Osteoblast (primary cell): Measurements from ENCODE around the gene TNIK. TPM values are rescaled to one million over a fixed set of nuclear protein-coding genes. Genes with fewer than 3 reads are reported as not detected.

Experiments used
- DNase-seq: peaks from one replicate; pipeline ENCODE4 v3.0.0; 2011; ENCODE audit warnings: low spot score, mixed read lengths; ENCODE audit not compliant: insufficient read length; ENCODE audit errors: missing footprints
- H2AFZ ChIP-seq: 2 replicates; pipeline ENCODE4 v1.6.0; 2011; ENCODE audit warnings: mild to moderate bottlenecking, low read length
- H3K27ac ChIP-seq: 2 replicates; pipeline ENCODE4 v1.5.1; 2011; ENCODE audit warnings: mild to moderate bottlenecking, low read depth, low read length, moderate library complexity
- H3K27me3 ChIP-seq: 2 replicates; pipeline ENCODE4 v1.6.0; 2012; ENCODE audit warnings: mild to moderate bottlenecking, control low read depth, inconsistent platforms, low read length, moderate library complexity; ENCODE audit not compliant: insufficient read depth
- H3K36me3 ChIP-seq: 2 replicates; pipeline ENCODE4 v1.5.1; 2011; ENCODE audit warnings: mild to moderate bottlenecking, low read length, control low read depth, moderate library complexity; ENCODE audit not compliant: insufficient read depth
- H3K4me1 ChIP-seq: 2 replicates; pipeline ENCODE4 v1.5.1; 2011; ENCODE audit warnings: mild to moderate bottlenecking, low read length, control low read depth, moderate library complexity; ENCODE audit not compliant: insufficient read depth
- H3K4me2 ChIP-seq: 2 replicates; pipeline ENCODE4 v1.6.0; 2011; ENCODE audit warnings: mild to moderate bottlenecking, low read length; ENCODE audit not compliant: insufficient read depth
- H3K4me3 ChIP-seq: fragments of 200-600 bp; sonication (generic); 3 replicates; pipeline ENCODE4 v1.5.1; 2012; ENCODE audit warnings: mild to moderate bottlenecking, low read length, inconsistent platforms; ENCODE audit not compliant: insufficient read depth
- H3K79me2 ChIP-seq: 2 replicates; pipeline ENCODE4 v1.6.0; 2012; ENCODE audit warnings: mild to moderate bottlenecking, low read length, control low read depth, inconsistent platforms; ENCODE audit not compliant: insufficient read depth
- H3K9me3 ChIP-seq: 2 replicates; pipeline ENCODE4 v1.5.1; 2011; ENCODE audit warnings: low read depth, low read length, control low read depth
- H4K20me1 ChIP-seq: 2 replicates; pipeline ENCODE4 v1.6.0; 2012; ENCODE audit warnings: mild to moderate bottlenecking, low read length, control low read depth; ENCODE audit not compliant: insufficient read depth
- total RNA-seq: library from RNA; depleted of rRNA; stranded (reverse); fragments of >200 nt; gene quantifications from 2 replicates; pipeline ENCODE4 v1.2.3, GENCODE V29; 2012
- TF ChIP-seq, protein P1 (sequence below): IDR thresholded peaks from 2 replicates; pipeline ENCODE4 v1.5.1; 2011; ENCODE audit warnings: mild to moderate bottlenecking, low read depth, low read length, moderate library complexity; ENCODE audit errors: extremely low read depth

TNIK gene
- total RNA-seq, 1 donor = 7.6 TPM

DNA sequence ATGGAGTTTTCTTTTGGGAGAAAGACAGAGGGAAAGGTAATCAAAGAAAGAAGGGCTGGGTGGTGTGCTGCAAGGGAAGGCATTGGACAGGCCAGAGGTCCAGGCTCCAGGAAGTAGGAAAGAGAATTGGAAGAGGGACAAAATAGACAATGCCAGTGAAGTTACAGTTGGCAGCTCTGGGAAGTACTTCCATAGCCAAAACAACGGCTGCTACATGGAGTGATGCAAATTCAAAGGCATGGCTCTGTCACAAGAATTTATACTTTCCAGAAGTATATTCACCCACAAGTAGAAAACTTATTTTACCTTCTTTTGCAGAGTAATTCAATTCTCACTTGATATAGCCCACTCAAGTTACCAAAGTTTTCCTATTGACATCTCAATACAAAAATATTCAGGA is 191.5 kb downstream of the TNIK start:
- Histone ChIP-seq H3K4me1 (no peaks in the 10 kb centered on the region), H3K27ac (no peak overlapping the region), H3K4me3 (no peak overlapping the region), H3K4me2 (no peak overlapping the region), H4K20me1 (no peaks in the 10 kb centered on the region), H3K27me3 (no peaks in the 10 kb centered on the region), H3K79me2 (no peaks in the 10 kb centered on the region), H2AFZ (no peak overlapping the region), H3K9me3 (no peaks in the 10 kb centered on the region), H3K36me3 (no peaks in the 10 kb centered on the region)
- no peak for DNase-seq
- TF ChIP-seq, protein P1, sequence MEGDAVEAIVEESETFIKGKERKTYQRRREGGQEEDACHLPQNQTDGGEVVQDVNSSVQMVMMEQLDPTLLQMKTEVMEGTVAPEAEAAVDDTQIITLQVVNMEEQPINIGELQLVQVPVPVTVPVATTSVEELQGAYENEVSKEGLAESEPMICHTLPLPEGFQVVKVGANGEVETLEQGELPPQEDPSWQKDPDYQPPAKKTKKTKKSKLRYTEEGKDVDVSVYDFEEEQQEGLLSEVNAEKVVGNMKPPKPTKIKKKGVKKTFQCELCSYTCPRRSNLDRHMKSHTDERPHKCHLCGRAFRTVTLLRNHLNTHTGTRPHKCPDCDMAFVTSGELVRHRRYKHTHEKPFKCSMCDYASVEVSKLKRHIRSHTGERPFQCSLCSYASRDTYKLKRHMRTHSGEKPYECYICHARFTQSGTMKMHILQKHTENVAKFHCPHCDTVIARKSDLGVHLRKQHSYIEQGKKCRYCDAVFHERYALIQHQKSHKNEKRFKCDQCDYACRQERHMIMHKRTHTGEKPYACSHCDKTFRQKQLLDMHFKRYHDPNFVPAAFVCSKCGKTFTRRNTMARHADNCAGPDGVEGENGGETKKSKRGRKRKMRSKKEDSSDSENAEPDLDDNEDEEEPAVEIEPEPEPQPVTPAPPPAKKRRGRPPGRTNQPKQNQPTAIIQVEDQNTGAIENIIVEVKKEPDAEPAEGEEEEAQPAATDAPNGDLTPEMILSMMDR = no peak

DNA sequence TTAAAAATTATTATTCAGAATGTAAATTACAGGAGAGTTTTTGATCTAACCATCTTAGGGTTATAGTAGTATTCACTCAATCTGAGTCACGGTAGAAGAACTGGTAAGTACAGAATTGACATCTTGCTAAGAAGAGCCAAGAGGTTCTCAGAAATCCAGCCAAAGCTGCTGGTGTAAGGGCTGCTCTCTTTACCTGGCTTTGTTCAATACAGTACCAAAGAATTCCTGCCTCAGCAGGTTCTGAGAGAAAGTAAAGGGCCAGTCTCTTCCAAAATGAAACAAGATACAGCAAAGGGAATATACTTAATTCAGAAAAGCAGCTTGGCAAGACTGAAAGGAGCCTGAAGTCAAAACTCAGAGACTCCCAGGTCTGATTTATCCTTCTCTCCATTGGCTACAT is 193.1 kb downstream of the TNIK start:
- TF ChIP-seq, protein P1 = no peak
- DNase-seq = no peak
- Histone ChIP-seq H3K4me2 (no peak overlapping the region), H4K20me1 (no peaks in the 10 kb centered on the region), H3K4me1 (no peaks in the 10 kb centered on the region), H3K27ac (no peak overlapping the region), H3K9me3 (no peaks in the 10 kb centered on the region), H3K27me3 (no peaks in the 10 kb centered on the region), H2AFZ (no peak overlapping the region), H3K36me3 (no peaks in the 10 kb centered on the region), H3K4me3 (no peak overlapping the region), H3K79me2 (no peaks in the 10 kb centered on the region)

DNA sequence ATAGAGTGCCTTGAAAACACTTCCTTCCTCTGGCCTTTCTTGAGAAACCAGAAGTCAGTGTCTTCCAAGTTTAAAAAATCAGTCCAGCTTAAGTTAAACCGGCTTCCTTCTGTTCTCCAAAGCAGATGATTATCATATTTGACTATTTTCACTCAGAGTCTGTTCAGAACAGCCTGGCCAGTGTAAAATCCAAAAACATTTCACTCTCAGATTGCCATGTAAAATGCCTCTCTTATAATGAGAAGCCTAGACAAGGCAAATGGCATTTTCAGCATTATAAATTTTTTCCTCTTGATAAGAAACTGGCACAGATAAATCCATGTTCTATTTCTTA is 193.5 kb downstream of the TNIK start:
- H3K9me3 ChIP-seq = no peaks in the 10 kb centered on the region
- H3K4me3 ChIP-seq = no peak overlapping the region
- H3K36me3 ChIP-seq = no peaks in the 10 kb centered on the region
- no peaks in the 10 kb centered on the region for H4K20me1 ChIP-seq
- TF ChIP-seq, protein P1 = no peak
- H3K27ac ChIP-seq = no peak overlapping the region
- no peaks in the 10 kb centered on the region for H3K4me1 ChIP-seq
- DNase-seq = no peak
- H3K79me2 ChIP-seq = no peaks in the 10 kb centered on the region
- no peak overlapping the region for H3K4me2 ChIP-seq
- no peaks in the 10 kb centered on the region for H3K27me3 ChIP-seq
- H2AFZ ChIP-seq = no peak overlapping the region

DNA sequence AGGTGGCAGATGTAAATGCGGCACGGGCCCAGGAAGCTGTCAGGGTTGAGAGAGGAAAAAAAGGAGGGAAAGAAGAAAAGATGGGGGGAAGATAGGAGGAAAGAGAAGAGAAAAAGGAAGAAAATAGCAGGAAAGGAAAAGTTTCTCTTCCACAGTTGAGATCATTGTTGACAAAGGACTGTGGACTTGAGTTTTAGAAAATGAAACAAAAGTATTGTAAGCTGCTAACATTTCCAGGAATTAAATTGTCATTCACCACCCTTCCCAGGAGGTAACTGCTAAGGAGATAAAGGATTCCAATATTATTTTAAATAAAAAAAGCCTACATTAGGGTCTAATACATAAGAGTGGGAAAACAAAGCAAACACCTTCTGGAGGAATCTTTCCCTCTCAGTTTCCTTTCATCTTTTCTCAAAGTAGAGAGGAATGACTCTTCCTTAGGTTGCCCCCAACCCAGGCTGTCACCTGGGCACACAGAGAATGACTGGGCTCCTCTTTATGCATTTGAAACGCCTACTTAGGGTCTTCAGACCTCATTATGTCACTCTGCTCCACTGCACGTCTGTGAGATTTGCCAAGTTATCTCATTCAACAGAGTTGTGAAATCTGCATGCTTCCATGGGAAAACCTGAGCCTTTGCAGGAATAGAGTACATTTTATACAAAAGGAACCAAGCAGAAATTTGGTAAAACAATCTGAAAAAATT is 194.0 kb downstream of the TNIK start:
- Histone ChIP-seq H3K9me3 (no peaks in the 10 kb centered on the region), H3K27me3 (no peaks in the 10 kb centered on the region), H4K20me1 (no peaks in the 10 kb centered on the region), H3K4me3 (no peak overlapping the region), H3K36me3 (no peaks in the 10 kb centered on the region), H3K4me1 (no peaks in the 10 kb centered on the region), H3K27ac (no peak overlapping the region), H3K4me2 (no peak overlapping the region), H3K79me2 (no peaks in the 10 kb centered on the region), H2AFZ (no peak overlapping the region)
- no peak for DNase-seq
- TF ChIP-seq, protein P1 = no peak
